GM23338 (cell line): ENCODE data around the gene MRPS14. TPM values are rescaled to one million over a fixed set of nuclear protein-coding genes. Genes with fewer than 3 reads are reported as not detected.

Source experiments
- ATAC-seq: fragments of 200-7000 bp; cut with Tn5 transposase; 3 replicates; pipeline ENCODE4 v1.9.1; 2020
- DNase-seq: peaks from one replicate; pipeline ENCODE4 v3.0.0-alpha.2; 2015; ENCODE audit warnings: low spot score
- H2AFZ ChIP-seq: fragments of 200-600 bp; sonication (generic); 2 replicates; pipeline ENCODE4 v1.8.0; 2016; ENCODE audit warnings: antibody characterized with exemption, mild to moderate bottlenecking, moderate library complexity
- H3F3A ChIP-seq: fragments of 200-600 bp; sonication (generic); replicated peaks from 2 replicates; pipeline ENCODE4 v1.8.0; 2017; ENCODE audit warnings: antibody characterized with exemption, mixed run types, low read depth
- H3K27ac ChIP-seq: fragments of 200-600 bp; sonication (generic); 2 replicates; pipeline ENCODE4 v1.6.1; 2016; ENCODE audit warnings: low read depth
- H3K27me3 ChIP-seq: fragments of 200-600 bp; sonication (generic); 2 replicates; pipeline ENCODE4 v1.8.0; 2016; ENCODE audit warnings: mild to moderate bottlenecking, mixed run types, moderate library complexity; ENCODE audit not compliant: insufficient read depth
- H3K36me3 ChIP-seq: fragments of 200-600 bp; sonication (generic); 2 replicates; pipeline ENCODE4 v1.8.0; 2016; ENCODE audit warnings: mild to moderate bottlenecking; ENCODE audit not compliant: insufficient read depth
- H3K4me1 ChIP-seq: fragments of 200-600 bp; sonication (generic); 2 replicates; pipeline ENCODE4 v1.8.0; 2016; ENCODE audit warnings: mild to moderate bottlenecking, moderate library complexity; ENCODE audit not compliant: insufficient read depth
- H3K4me2 ChIP-seq: fragments of 200-600 bp; sonication (generic); 2 replicates; pipeline ENCODE4 v1.7.1; 2017; ENCODE audit warnings: mixed run types
- H3K4me3 ChIP-seq: fragments of 200-600 bp; sonication (generic); 2 replicates; pipeline ENCODE4 v1.6.1; 2016; ENCODE audit warnings: mixed run types
- H3K79me2 ChIP-seq: fragments of 200-600 bp; sonication (generic); replicated peaks from 2 replicates; pipeline ENCODE4 v1.8.0; 2017; ENCODE audit warnings: mild to moderate bottlenecking; ENCODE audit not compliant: insufficient read depth
- H3K9me2 ChIP-seq: fragments of 200-600 bp; sonication (generic); 2 replicates; pipeline ENCODE4 v1.8.0; 2017; ENCODE audit not compliant: insufficient read depth
- H4K20me1 ChIP-seq: fragments of 200-600 bp; sonication (generic); replicated peaks from 2 replicates; pipeline ENCODE4 v1.8.0; 2017; ENCODE audit warnings: mild to moderate bottlenecking; ENCODE audit not compliant: insufficient read depth
- H3K27ac Mint-ChIP-seq: 2 replicates; pipeline ENCODE4 v1.8.0; 2020; ENCODE audit warnings: inconsistent platforms, mild to moderate bottlenecking, moderate library complexity, mixed read lengths
- H3K27me3 Mint-ChIP-seq: 3 replicates; pipeline ENCODE4 v1.8.0; 2022; ENCODE audit warnings: low read depth, mild to moderate bottlenecking, moderate library complexity, mixed read lengths, inconsistent platforms; ENCODE audit not compliant: insufficient read depth, poor library complexity
- H3K36me3 Mint-ChIP-seq: 3 replicates; pipeline ENCODE4 v1.8.0; 2021; ENCODE audit warnings: low read depth, mild to moderate bottlenecking, inconsistent platforms, moderate library complexity, mixed read lengths
- H3K4me1 Mint-ChIP-seq: 3 replicates; pipeline ENCODE4 v1.8.0; 2020; ENCODE audit warnings: mild to moderate bottlenecking, inconsistent platforms, mixed read lengths
- H3K4me3 Mint-ChIP-seq: 3 replicates; pipeline ENCODE4 v1.8.0; 2021; ENCODE audit warnings: moderate library complexity, mild to moderate bottlenecking, inconsistent platforms, mixed read lengths
- H3K9me3 Mint-ChIP-seq: 3 replicates; pipeline ENCODE4 v1.8.0; 2020; ENCODE audit warnings: moderate library complexity, mild to moderate bottlenecking, inconsistent platforms, mixed read lengths
- CREB1 ChIP-seq: fragments of 250-450 bp; sonication (Bioruptor Pico); IDR thresholded peaks from 2 replicates; pipeline ENCODE4 v1.5.0; 2020; ENCODE audit warnings: low read depth, mild to moderate bottlenecking, moderate library complexity
- CTCF ChIP-seq, 2 experiments: fragments of 200-600 bp in 1 of 2; sonication (generic) in 1 of 2; conservative IDR thresholded peaks; 2 replicates each; pipeline versions ENCODE4 v1.5.1 to v1.6.1; 2016 to 2017; ENCODE audit warnings: antibody characterized with exemption in 2 of 2, low read depth in 2 of 2, mild to moderate bottlenecking in 2 of 2, moderate library complexity in 1 of 2
- EZH2 ChIP-seq: fragments of 200-600 bp; sonication (generic); IDR thresholded peaks from one replicate; pipeline ENCODE4 v1.8.0; 2017; ENCODE audit warnings: antibody characterized with exemption, mild to moderate bottlenecking, low read depth; ENCODE audit not compliant: unreplicated experiment
- JUNB ChIP-seq: IDR thresholded peaks from one replicate; pipeline ENCODE4 v1.6.1; 2016; ENCODE audit warnings: antibody characterized with exemption; ENCODE audit not compliant: unreplicated experiment
- REST ChIP-seq: IDR thresholded peaks from one replicate; pipeline ENCODE4 v1.6.1; 2018; ENCODE audit warnings: antibody characterized with exemption; ENCODE audit not compliant: unreplicated experiment
- polyA plus RNA-seq: library from polyadenylated mRNA; unstranded; fragments of >200 nt; fragmentation: Nextera tagmentation; extraction: Ambion mirVana; gene quantifications from 2 replicates; pipeline ENCODE4 v1.2.1, GENCODE V29; 2016
- total RNA-seq: library from RNA; depleted of rRNA; stranded (reverse); fragments of >200 nt; shearing (Covaris generic); gene quantifications from 2 replicates; pipeline ENCODE4 v1.2.3, GENCODE V29; 2014
- TF ChIP-seq, protein P1 (sequence below): fragments of 250-450 bp; sonication (Bioruptor Pico); IDR thresholded peaks from 2 replicates; pipeline ENCODE4 v1.5.0; 2020; ENCODE audit warnings: mild to moderate bottlenecking, moderate library complexity

Gene MRPS14
- total and polyA plus RNA-seq, 2 experiments from 2014 or later = 18.5 to 75.7 TPM

DNA sequence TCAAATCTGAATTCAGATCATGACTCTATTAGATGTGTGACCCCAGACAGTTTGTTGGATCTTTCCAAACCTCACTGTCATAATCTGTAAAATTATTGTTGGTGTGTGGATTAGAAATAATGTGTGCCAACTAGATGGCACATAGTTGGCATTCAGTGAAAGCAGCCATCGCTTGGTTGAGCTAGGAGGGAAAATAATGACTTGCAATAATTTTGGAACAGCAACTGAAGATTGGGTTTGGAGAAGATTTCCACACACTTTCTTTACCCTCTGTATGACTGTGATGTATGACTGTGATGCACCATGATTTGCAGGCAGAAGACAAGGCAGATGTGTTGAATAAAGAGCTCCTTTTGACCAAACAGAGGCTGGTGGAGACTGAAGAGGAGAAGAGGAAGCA lies 47.5 kb downstream of the MRPS14 start (continued):
- TF ChIP-seq, protein P1, sequence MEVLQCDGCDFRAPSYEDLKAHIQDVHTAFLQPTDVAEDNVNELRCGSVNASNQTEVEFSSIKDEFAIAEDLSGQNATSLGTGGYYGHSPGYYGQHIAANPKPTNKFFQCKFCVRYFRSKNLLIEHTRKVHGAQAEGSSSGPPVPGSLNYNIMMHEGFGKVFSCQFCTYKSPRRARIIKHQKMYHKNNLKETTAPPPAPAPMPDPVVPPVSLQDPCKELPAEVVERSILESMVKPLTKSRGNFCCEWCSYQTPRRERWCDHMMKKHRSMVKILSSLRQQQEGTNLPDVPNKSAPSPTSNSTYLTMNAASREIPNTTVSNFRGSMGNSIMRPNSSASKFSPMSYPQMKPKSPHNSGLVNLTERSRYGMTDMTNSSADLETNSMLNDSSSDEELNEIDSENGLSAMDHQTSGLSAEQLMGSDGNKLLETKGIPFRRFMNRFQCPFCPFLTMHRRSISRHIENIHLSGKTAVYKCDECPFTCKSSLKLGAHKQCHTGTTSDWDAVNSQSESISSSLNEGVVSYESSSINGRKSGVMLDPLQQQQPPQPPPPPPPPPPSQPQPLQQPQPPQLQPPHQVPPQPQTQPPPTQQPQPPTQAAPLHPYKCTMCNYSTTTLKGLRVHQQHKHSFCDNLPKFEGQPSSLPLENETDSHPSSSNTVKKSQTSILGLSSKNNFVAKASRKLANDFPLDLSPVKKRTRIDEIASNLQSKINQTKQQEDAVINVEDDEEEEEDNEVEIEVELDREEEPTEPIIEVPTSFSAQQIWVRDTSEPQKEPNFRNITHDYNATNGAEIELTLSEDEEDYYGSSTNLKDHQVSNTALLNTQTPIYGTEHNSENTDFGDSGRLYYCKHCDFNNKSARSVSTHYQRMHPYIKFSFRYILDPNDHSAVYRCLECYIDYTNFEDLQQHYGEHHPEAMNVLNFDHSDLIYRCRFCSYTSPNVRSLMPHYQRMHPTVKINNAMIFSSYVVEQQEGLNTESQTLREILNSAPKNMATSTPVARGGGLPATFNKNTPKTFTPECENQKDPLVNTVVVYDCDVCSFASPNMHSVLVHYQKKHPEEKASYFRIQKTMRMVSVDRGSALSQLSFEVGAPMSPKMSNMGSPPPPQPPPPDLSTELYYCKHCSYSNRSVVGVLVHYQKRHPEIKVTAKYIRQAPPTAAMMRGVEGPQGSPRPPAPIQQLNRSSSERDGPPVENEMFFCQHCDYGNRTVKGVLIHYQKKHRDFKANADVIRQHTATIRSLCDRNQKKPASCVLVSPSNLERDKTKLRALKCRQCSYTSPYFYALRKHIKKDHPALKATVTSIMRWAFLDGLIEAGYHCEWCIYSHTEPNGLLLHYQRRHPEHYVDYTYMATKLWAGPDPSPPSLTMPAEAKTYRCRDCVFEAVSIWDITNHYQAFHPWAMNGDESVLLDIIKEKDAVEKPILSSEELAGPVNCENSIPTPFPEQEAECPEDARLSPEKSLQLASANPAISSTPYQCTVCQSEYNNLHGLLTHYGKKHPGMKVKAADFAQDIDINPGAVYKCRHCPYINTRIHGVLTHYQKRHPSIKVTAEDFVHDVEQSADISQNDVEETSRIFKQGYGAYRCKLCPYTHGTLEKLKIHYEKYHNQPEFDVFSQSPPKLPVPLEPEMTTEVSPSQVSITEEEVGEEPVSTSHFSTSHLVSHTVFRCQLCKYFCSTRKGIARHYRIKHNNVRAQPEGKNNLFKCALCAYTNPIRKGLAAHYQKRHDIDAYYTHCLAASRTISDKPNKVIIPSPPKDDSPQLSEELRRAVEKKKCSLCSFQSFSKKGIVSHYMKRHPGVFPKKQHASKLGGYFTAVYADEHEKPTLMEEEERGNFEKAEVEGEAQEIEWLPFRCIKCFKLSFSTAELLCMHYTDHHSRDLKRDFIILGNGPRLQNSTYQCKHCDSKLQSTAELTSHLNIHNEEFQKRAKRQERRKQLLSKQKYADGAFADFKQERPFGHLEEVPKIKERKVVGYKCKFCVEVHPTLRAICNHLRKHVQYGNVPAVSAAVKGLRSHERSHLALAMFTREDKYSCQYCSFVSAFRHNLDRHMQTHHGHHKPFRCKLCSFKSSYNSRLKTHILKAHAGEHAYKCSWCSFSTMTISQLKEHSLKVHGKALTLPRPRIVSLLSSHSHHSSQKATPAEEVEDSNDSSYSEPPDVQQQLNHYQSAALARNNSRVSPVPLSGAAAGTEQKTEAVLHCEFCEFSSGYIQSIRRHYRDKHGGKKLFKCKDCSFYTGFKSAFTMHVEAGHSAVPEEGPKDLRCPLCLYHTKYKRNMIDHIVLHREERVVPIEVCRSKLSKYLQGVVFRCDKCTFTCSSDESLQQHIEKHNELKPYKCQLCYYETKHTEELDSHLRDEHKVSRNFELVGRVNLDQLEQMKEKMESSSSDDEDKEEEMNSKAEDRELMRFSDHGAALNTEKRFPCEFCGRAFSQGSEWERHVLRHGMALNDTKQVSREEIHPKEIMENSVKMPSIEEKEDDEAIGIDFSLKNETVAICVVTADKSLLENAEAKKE (CRISPR knock-in tag) = no peak
- TF ChIP-seq CREB1 (CRISPR knock-in tag) (no peak), JUNB (no peak)

GRCh38 chr1:174974711-174975119 lies 48.5 kb downstream of the MRPS14 start:
- Mint-ChIP-seq H3K9me3 (no peaks in the 10 kb centered on the region), H3K4me3 (no peak overlapping the region), H3K27me3 (no peaks in the 10 kb centered on the region), H3K27ac (no peak overlapping the region), H3K36me3 (peaks cover 73% of the 10 kb centered on the region), H3K4me1 (no peaks in the 10 kb centered on the region)
- Histone ChIP-seq H4K20me1 (peaks cover 8% of the 10 kb centered on the region), H2AFZ (no peak overlapping the region), H3K27me3 (no peaks in the 10 kb centered on the region), H3K79me2 (peaks cover 10% of the 10 kb centered on the region; the same call in 1 of the 2 replicates), H3K27ac (no peak overlapping the region), H3K4me3 (no peak overlapping the region), H3K36me3 (peaks cover 75% of the 10 kb centered on the region), H3K9me2 (no peaks in the 10 kb centered on the region), H3K4me2 (no peak overlapping the region), H3F3A (peaks cover 12% of the 10 kb centered on the region), H3K4me1 (no peaks in the 10 kb centered on the region)
- no peak for DNase-seq
- no peak for ATAC-seq
- TF ChIP-seq CTCF (conservative IDR thresholded peaks at IDR 0.05; ENCODE audit: low read depth in 2 of 2) (no peak), EZH2 (no peak), CREB1 (CRISPR knock-in tag) (no peak), REST (no peak)
